EH (cell line): ENCODE results near the gene MACF1.

ENCODE experiments used
- DNase-seq: peaks from one replicate; pipeline ENCODE4 v3.0.0-alpha.2; 2015; ENCODE audit warnings: low read depth

The MACF1 gene

GRCh38 chr1:39213511-39214002 is 9.1 kb downstream of the MACF1 start:
- DNase-seq, result peak; percentile 93

GRCh38 chr1:39214021-39214713 is 9.7 kb downstream of the MACF1 start:
- peak; percentile 85 for DNase-seq

- DNase-seq, result no peak
These were observed 10.2 kb downstream of the MACF1 start for GRCh38 chr1:39214714-39214997.

DNA sequence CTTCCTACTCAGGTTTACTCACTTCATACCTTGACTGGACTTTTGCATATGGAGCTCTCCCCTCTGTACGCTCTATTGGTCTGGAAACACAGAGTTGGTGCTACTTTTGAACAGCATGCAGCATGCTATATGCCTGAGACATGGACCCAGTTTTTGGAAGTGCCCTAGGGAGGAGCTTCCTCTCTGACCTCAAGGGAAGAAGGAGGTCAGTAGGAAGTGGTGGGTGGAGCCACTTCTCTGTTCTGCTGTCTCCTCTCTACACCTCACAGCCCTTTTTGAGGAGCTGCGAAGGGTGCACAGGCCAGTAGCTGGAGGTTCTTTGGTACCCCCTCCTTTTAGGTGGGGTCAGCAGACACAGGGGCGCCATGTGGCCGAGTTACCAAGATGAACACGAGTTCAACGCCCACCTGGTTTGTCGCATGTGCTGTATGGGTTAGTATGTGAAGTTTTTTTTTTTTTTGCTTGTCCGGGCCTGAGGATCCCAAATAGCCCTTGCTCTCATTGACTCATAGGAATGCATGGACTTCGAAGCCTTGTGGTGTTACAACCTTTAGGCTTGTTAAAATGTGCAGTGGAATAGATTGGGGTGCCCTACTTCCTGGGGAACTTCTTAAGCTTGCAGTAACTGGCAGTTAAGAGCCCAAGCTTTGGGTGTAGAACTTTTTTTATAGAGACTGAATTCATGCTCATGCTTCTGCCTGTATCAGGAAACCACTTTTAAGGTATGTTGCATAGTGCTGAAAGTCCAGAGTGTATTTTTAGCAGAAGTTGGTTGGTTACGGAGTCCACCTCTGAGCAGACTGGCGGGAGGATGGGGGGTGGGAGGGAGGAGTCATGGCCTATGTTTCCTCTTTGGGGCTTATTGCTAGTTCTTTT is 10.7 kb downstream of the MACF1 start:
- DNase-seq, result peak; percentile 64

DNA sequence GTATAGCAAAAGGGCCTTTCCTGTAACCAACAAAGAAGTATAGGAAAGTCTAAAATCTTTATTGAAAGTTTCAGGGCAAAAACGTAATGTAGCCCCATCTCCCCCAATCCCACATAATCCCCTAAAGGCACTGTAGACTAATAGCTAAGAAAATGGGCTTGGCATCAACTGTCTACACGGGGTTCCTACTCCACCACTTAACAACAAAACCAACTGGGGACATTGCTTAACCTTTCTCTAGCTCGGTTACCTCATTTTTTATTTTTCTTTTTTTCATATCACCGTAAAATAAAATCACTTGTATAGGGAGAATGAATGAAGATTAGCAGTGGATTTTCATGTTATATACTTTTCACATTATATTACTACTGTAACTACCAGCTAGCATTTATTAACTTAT is 12.3 kb downstream of the MACF1 start:
- DNase-seq, result no peak

DNA sequence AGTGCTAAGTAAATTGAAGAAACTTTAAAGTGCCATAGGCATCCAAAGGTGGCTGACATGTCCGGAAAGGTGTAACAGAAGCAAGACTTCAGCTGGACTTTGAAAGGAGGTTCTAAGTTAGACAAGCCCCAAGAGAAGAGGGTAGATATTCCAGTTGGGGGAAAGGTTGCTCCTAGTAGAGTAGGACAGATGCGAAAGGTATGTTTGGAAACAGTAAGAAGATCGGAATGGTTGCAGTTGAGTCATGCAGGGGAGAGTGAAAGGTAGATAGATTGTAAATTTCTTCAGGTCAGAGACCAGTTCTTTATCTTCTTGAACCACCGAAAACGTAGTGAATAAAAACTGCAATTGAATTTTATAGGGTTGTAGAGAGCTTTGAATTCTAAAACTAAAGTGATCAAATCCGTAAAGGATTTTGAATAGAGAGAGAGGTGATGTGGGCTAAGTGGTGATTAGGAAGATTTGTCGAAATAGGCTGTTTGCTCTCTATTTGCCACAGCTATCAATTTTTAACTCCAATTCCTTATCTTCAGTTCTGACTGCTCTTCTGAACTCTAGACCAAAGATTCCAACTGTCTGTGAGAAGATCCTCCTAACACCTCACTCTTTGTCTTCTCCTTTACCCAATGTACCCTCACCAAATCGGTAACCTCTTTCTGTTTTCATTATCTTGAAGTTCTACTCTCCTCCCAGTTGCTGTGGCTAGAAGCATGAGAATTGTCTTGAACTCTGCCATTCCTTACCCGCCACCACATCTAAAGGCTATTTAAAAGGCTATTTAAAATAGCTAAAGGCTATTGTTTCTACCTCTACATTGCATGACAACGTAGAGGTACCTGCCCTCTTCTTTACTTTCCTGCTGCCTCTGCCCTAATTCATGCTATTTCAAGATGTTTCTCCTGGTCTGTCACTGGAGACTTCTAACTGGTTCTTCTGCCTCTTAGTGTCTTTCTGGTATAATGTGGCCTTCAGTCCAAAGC is 16.7 kb downstream of the MACF1 start:
- DNase-seq, result no peak

GRCh38 chr1:39224295-39224829 is 19.9 kb downstream of the MACF1 start:
- DNase-seq, result no peak

DNA sequence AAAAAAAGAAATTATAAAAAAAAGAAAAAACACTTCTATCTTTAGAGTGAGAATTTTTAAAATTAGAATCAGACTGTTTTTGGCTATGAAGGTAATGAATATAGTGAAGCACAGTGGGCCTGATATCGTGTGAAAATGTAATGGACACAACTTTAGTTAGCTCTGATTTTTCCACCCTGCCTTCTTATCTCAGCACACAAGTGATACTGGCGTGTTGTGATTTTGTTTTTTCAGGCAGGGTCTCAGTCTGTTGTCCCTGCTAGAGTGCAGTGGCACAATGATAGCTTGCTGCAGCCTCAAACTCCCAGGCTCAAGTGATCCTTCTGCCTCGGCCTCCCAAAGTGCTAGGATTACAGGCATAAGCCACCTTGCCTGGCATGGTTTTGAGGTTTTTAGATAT is 22.3 kb downstream of the MACF1 start:
- no peak for DNase-seq

DNA sequence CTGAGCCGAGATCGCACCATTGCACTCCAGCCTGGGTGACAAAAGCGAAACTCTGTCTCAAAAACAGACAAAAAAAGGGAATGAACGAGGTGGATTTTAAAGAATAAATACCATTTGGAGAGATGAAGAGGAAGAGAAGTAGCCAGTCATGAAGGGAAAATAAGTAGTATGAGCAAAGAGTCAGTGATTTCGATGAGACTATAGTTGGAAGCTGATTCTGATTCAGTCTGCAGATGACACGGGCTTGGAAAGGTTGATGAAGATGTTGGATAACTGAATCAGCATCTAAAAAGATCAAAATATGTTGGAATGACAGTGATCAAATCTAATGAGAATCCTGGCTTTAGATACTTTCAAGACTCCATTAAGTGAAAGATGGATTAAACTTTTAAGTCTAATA is 23.8 kb downstream of the MACF1 start:
- DNase-seq, result no peak

DNA sequence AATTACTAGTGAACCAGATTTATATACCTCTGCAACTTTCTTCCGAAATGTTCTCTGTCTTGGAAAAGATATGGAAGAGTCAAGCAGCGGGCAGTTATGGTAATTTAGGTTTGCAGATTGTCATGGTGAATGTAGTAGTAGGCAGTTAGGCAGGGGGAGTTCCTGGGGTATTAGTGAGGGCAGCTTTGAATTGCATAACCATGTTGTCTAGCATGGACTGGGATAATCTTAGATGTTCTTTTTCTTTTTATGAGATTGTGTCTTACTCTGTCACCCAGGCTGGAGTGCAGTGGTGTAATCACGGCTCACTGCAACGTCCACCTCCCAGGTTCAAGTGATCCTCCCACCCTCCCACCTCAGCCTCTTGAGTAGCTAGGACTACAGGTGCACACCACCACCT is 25.0 kb downstream of the MACF1 start:
- no peak for DNase-seq

GRCh38 chr1:39230261-39231190 is 26.0 kb downstream of the MACF1 start:
- peak; percentile 77 for DNase-seq

GRCh38 chr1:39236971-39237370 is 32.5 kb downstream of the MACF1 start:
- no peak for DNase-seq

GRCh38 chr1:39238476-39238875 is 34.0 kb downstream of the MACF1 start:
- peak; percentile 85 for DNase-seq

- DNase-seq, result no peak
These were observed 35.5 kb downstream of the MACF1 start for GRCh38 chr1:39239968-39240367.

DNA sequence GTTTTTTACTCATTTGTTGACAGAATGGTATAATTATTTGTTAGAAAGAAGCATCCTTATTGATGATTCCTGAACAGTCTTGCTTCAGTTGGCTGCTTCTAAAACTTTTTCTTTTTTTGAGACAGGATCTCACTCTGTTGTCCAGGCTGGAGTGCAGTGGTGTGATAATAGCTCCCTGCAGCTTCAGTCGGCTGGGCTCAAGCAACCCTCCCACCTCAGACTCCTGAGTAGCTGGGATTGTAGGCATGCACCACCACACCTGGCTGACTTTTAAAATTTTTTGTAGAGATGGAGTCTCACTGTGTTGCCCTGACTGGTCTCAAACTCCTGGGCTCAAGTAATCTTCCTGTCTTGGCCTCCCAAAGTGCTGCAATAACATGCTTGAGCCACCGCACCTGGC is 38.8 kb downstream of the MACF1 start:
- no peak for DNase-seq

DNA sequence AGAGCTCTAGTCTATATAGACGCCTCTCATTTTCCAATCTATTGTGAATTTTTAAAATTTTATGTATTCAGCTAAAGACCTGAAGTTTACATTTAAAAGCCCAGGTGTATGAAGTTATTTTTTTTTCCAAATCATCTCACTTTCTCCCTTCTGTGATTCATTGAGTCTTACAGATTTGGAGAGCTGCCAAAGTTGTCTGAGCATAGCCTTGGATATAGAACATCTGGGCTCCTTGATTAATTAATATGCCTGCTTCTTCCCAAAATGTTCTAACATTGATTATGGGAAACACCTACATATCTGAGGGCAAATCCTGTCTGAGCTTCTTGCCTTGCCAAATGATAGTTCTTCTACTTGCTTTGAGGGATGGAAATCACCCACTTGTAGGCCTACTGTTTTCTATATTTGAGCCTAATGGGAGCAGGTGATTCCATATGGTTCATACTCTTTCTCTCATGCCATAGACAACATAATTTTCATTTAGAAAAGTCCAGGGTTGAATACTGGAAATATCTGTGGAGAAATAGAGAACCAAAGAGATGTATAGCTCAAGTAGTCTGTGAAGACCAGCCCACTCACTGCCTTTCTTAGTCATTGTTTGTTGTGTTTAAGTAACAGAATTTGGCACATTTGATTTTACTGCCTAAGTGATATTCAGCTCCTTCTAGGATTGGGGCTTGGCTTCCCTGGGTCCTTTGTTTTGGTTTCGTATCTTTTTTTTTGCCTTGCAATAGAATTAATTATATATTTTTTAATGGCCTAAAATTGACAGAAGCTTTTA is 46.2 kb downstream of the MACF1 start:
- peak; percentile 47 for DNase-seq

DNA sequence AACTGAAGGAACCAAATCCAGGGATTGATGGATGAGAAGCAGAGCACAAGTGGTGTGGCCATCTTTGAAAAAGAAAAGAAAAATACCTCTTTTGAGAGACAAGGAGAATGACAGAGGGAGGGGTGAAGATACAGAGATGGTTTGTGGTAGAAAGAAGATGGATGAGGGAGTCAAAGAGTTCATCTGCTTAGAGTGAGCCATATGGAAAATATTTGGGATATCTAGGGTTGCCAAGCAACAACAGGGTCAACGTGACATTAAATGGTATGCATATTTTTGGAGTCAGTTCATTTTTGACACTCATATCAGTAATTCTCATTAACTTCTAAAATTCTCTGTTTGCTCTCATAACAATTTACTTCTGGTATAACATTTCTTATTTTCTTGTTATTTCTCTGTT is 50.7 kb downstream of the MACF1 start:
- peak; percentile 86 for DNase-seq

DNA sequence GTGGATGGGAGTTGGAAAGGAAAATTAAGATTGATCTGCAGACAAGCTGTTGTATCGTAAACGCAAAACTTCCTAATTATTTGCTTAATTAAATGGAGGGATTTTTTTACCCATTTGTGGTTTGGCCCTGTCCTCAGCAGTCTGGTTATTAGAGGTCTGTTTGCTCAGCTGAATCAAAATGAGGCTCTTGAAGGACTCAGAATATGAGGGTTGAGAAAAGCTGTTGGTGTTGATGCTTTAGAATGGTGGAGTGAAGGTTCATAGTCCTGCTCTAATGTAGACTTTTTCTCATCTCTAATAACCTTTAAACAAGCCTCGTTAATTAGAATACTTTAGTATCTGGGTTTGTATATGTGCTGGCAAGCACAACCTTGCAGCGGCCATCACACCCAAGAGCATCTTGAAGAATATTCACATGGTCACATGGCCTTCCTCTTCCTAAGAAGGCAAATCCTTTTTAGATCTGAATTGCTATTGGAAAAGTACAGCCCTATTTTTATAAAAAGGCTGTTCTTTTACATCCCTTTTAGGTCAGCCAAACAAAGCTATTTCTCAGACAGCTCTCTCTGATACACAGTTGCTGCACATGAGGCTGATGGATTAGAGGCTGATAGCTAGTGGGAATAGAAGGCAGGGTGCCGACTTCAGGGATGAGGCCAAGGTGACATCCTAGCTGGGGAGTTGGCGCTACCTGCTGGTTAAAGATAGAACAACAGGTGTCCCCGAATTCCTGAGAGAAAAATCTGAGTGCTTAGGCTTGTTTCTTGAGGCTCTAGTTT is 53.8 kb downstream of the MACF1 start:
- peak; percentile 74 for DNase-seq

DNA sequence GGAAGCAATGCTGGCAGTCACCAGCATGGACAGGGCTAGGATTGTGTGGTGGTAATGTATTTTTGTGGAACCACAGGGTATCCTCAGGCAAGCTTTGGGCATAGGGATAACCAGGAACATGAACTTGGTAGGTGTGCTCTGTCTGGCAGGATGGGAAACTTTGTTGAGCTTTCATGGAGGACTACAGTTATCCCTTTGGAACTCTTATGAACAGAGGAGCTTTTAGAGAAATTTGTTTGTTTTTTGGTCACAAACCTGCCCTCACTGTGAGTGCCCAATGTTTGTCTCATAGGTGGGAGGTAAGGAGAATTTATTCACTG is 54.4 kb downstream of the MACF1 start:
- DNase-seq, result no peak
